ENCODE data around the gene TRAPPC11. TPM values are rescaled to one million over a fixed set of nuclear protein-coding genes. Genes with fewer than 3 reads are reported as not detected.

The TRAPPC11 gene
- total RNA-seq, 1 donor from 2014 or later, result 45.4 TPM

DNA sequence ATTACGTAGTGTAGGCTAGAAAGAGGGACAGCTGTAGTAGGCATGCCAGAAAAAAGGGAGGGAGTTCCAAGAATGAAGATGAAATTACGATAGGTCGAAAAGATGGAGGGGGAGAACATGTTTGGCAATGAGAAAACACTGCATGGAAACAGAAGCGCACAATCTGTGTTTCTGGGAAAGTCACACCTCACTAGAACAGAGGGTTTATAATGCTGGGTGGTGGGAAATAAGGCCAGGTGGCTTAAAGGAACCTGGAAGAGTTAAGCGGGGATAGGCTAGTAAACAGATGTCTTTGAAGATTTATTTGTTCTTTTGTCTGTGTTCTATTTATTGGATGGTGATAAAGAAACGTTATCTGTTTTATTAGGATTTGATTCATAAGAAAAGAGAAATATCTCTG, 29.1 kb downstream of the TRAPPC11 start:
- Mint-ChIP-seq H3K9me3 (no peaks in the 10 kb centered on the region), H3K36me3 (peaks cover 23% of the 10 kb centered on the region), H3K27me3 (no peaks in the 10 kb centered on the region), H3K27ac (no peak overlapping the region), H3K4me3 (no peak overlapping the region), H3K4me1 (ENCODE audit: unreplicated experiment) (no peaks in the 10 kb centered on the region)
- TF ChIP-seq CTCF (conservative IDR thresholded peaks at IDR 0.05), result no peak
- DNase-seq (ENCODE audit: extremely low spot score, unreplicated experiment), result no peak

- Mint-ChIP-seq H3K4me3 (no peak overlapping the region), H3K27ac (no peak overlapping the region), H3K4me1 (ENCODE audit: unreplicated experiment) (no peaks in the 10 kb centered on the region), H3K9me3 (no peaks in the 10 kb centered on the region), H3K36me3 (peaks cover 31% of the 10 kb centered on the region), H3K27me3 (no peaks in the 10 kb centered on the region)
- no peak for TF ChIP-seq CTCF (conservative IDR thresholded peaks at IDR 0.05)
- no peak for DNase-seq (ENCODE audit: extremely low spot score, unreplicated experiment)
These were observed 31.9 kb downstream of the TRAPPC11 start for GRCh38 chr4:183691006-183691405.

DNA sequence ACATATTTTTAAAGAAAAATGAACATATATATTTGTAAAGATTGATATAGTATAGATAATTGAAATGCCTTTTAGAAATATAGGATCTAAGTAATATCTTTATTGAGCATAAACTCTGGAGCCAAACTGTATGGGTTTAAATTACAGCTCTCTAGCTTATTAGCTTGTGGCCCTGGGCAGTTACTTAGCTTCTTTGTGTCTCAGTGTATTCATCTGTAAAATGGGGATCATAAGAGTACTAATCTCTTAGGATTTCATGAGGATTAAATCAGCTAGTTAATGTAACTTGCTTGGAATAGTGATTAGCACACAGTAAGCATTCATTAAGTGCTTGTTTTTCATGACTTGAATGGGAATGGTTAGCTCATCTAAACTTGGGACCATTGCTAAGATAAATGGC, 32.8 kb downstream of the TRAPPC11 start:
- Mint-ChIP-seq H3K27ac (no peak overlapping the region), H3K27me3 (no peaks in the 10 kb centered on the region), H3K4me3 (no peak overlapping the region), H3K9me3 (no peaks in the 10 kb centered on the region), H3K36me3 (peaks cover 35% of the 10 kb centered on the region), H3K4me1 (ENCODE audit: unreplicated experiment) (no peaks in the 10 kb centered on the region)
- TF ChIP-seq CTCF (conservative IDR thresholded peaks at IDR 0.05), result no peak
- no peak for DNase-seq (ENCODE audit: extremely low spot score, unreplicated experiment)

DNA sequence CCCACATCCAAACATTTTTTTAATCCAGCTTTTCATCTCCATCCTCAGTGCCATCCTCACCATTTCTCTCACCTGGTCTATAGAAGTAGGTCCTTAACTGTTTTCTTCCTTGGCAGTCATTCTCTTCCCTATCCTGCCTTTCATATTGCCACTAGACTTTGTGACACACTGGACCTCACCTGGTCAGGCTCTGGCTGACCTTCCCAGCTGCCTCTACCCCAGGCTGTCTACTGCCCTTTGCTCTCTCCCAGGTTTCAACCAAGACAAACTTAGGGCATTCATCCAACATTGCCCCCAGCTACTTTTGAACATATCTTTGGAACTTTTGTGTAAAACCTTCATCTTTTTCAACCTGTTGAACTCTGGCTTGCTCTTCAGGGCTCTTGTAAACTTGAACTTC, 39.8 kb downstream of the TRAPPC11 start:
- no peak overlapping the region for H3K27ac Mint-ChIP-seq
- peaks cover 55% of the 10 kb centered on the region for H3K36me3 Mint-ChIP-seq

GRCh38 chr4:183700407-183700806, 41.3 kb downstream of the TRAPPC11 start:
- H3K4me1 Mint-ChIP-seq (ENCODE audit: unreplicated experiment), result no peaks in the 10 kb centered on the region
- no peaks in the 10 kb centered on the region for H3K27me3 Mint-ChIP-seq
- H3K9me3 Mint-ChIP-seq, result no peaks in the 10 kb centered on the region
- no peak overlapping the region for H3K27ac Mint-ChIP-seq
- H3K4me3 Mint-ChIP-seq, result no peak overlapping the region
- no peak for TF ChIP-seq CTCF (conservative IDR thresholded peaks at IDR 0.05)
- H3K36me3 Mint-ChIP-seq, result peaks cover 61% of the 10 kb centered on the region
- DNase-seq (ENCODE audit: extremely low spot score, unreplicated experiment), result no peak

More for the DNA sequence above, 39.8 kb downstream of the TRAPPC11 start:
- Mint-ChIP-seq H3K27me3 (no peaks in the 10 kb centered on the region), H3K9me3 (no peaks in the 10 kb centered on the region), H3K4me1 (ENCODE audit: unreplicated experiment) (no peaks in the 10 kb centered on the region), H3K4me3 (no peak overlapping the region)
- no peak for DNase-seq (ENCODE audit: extremely low spot score, unreplicated experiment)
- no peak for TF ChIP-seq CTCF (conservative IDR thresholded peaks at IDR 0.05)

GRCh38 chr4:183702492-183702891, 43.4 kb downstream of the TRAPPC11 start:
- Mint-ChIP-seq H3K36me3 (peaks cover 63% of the 10 kb centered on the region), H3K27ac (no peak overlapping the region), H3K9me3 (no peaks in the 10 kb centered on the region), H3K4me3 (no peak overlapping the region), H3K4me1 (ENCODE audit: unreplicated experiment) (no peaks in the 10 kb centered on the region), H3K27me3 (no peaks in the 10 kb centered on the region)
- DNase-seq (ENCODE audit: extremely low spot score, unreplicated experiment), result no peak
- TF ChIP-seq CTCF (conservative IDR thresholded peaks at IDR 0.05), result no peak

Data from type B pancreatic cell (in vitro differentiated cells).